Measurements from ENCODE around the gene PSD4.

Gene PSD4

GRCh38 chr2:113180131-113180946 lies 6.6 kb downstream of the PSD4 start:
- H3K9me3 ChIP-seq (ENCODE audit: control insufficient read depth, low read length) = no peaks in the 10 kb centered on the region
- 70 to 76% methylated on average over 13 to 14 of the region's 17 CpGs for WGBS, 2 experiments (ENCODE audit: insufficient coverage in 2 of 2)
- no peak overlapping the region for H3K27ac ChIP-seq (ENCODE audit: low read depth, low read length, severe bottlenecking)
- H3K36me3 ChIP-seq (ENCODE audit: control insufficient read depth, insufficient read depth, low read length) = no peaks in the 10 kb centered on the region
- H3K4me3 ChIP-seq (ENCODE audit: extremely low read depth, insufficient read depth, low read length, poor library complexity, severe bottlenecking) = no peak overlapping the region
- H3K4me1 ChIP-seq (ENCODE audit: control insufficient read depth, insufficient read depth, low read length, poor library complexity, severe bottlenecking) = peaks cover 19% of the 10 kb centered on the region

GRCh38 chr2:113181258-113182051 lies 7.7 kb downstream of the PSD4 start:
- Histone ChIP-seq H3K4me1 (ENCODE audit: control insufficient read depth, insufficient read depth, low read length, poor library complexity, severe bottlenecking) (peaks cover 15% of the 10 kb centered on the region), H3K27ac (ENCODE audit: low read depth, low read length, severe bottlenecking) (no peak overlapping the region), H3K9me3 (ENCODE audit: control insufficient read depth, low read length) (no peaks in the 10 kb centered on the region), H3K4me3 (ENCODE audit: extremely low read depth, insufficient read depth, low read length, poor library complexity, severe bottlenecking) (no peak overlapping the region), H3K36me3 (ENCODE audit: control insufficient read depth, insufficient read depth, low read length) (no peaks in the 10 kb centered on the region)
- 89 to 91% methylated on average over 8 of the region's 8 CpGs for WGBS, 2 experiments (ENCODE audit: insufficient coverage in 2 of 2)

- WGBS, 2 experiments (ENCODE audit: insufficient coverage in 2 of 2) = 93 to 96% methylated on average over 14 to 15 of the region's 15 CpGs
- H3K9me3 ChIP-seq (ENCODE audit: control insufficient read depth, low read length) = no peaks in the 10 kb centered on the region
- no peak overlapping the region for H3K27ac ChIP-seq (ENCODE audit: low read depth, low read length, severe bottlenecking)
- peaks cover 15% of the 10 kb centered on the region for H3K4me1 ChIP-seq (ENCODE audit: control insufficient read depth, insufficient read depth, low read length, poor library complexity, severe bottlenecking)
- no peaks in the 10 kb centered on the region for H3K36me3 ChIP-seq (ENCODE audit: control insufficient read depth, insufficient read depth, low read length)
- no peak overlapping the region for H3K4me3 ChIP-seq (ENCODE audit: extremely low read depth, insufficient read depth, low read length, poor library complexity, severe bottlenecking)
These were observed 8.9 kb downstream of the PSD4 start for GRCh38 chr2:113182471-113183260.

GRCh38 chr2:113183264-113183663 lies 9.5 kb downstream of the PSD4 start:
- Histone ChIP-seq H3K4me3 (ENCODE audit: extremely low read depth, insufficient read depth, low read length, poor library complexity, severe bottlenecking) (no peak overlapping the region), H3K9me3 (ENCODE audit: control insufficient read depth, low read length) (no peaks in the 10 kb centered on the region), H3K27ac (ENCODE audit: low read depth, low read length, severe bottlenecking) (no peak overlapping the region), H3K36me3 (ENCODE audit: control insufficient read depth, insufficient read depth, low read length) (no peaks in the 10 kb centered on the region), H3K4me1 (ENCODE audit: control insufficient read depth, insufficient read depth, low read length, poor library complexity, severe bottlenecking) (peaks cover 15% of the 10 kb centered on the region)
- WGBS, 2 experiments (ENCODE audit: insufficient coverage in 2 of 2) = 91 to 97% methylated on average over 4 to 7 of the region's 8 CpGs

- H3K36me3 ChIP-seq (ENCODE audit: control insufficient read depth, insufficient read depth, low read length) = no peaks in the 10 kb centered on the region
- H3K27ac ChIP-seq (ENCODE audit: low read depth, low read length, severe bottlenecking) = no peak overlapping the region
- no peaks in the 10 kb centered on the region for H3K9me3 ChIP-seq (ENCODE audit: control insufficient read depth, low read length)
- no peak overlapping the region for H3K4me3 ChIP-seq (ENCODE audit: extremely low read depth, insufficient read depth, low read length, poor library complexity, severe bottlenecking)
- H3K4me1 ChIP-seq (ENCODE audit: control insufficient read depth, insufficient read depth, low read length, poor library complexity, severe bottlenecking) = peaks cover 15% of the 10 kb centered on the region
- WGBS, 2 experiments (ENCODE audit: insufficient coverage in 2 of 2) = 89 to 100% methylated on average over 2 of the region's 2 CpGs
These were observed 9.9 kb downstream of the PSD4 start for GRCh38 chr2:113183703-113184102.

- peaks cover 14% of the 10 kb centered on the region for H3K4me1 ChIP-seq (ENCODE audit: control insufficient read depth, insufficient read depth, low read length, poor library complexity, severe bottlenecking)
- WGBS, 2 experiments (ENCODE audit: insufficient coverage in 2 of 2) = 94 to 95% methylated on average over 7 of the region's 8 CpGs
- H3K36me3 ChIP-seq (ENCODE audit: control insufficient read depth, insufficient read depth, low read length) = no peaks in the 10 kb centered on the region
- H3K27ac ChIP-seq (ENCODE audit: low read depth, low read length, severe bottlenecking) = no peak overlapping the region
- H3K4me3 ChIP-seq (ENCODE audit: extremely low read depth, insufficient read depth, low read length, poor library complexity, severe bottlenecking) = no peak overlapping the region
- no peaks in the 10 kb centered on the region for H3K9me3 ChIP-seq (ENCODE audit: control insufficient read depth, low read length)
These were observed 10.9 kb downstream of the PSD4 start for GRCh38 chr2:113184531-113185230.

GRCh38 chr2:113185664-113186432 lies 12.1 kb downstream of the PSD4 start:
- H3K4me1 ChIP-seq (ENCODE audit: control insufficient read depth, insufficient read depth, low read length, poor library complexity, severe bottlenecking) = peaks cover 5% of the 10 kb centered on the region
- H3K4me3 ChIP-seq (ENCODE audit: extremely low read depth, insufficient read depth, low read length, poor library complexity, severe bottlenecking) = no peak overlapping the region
- 84 to 85% methylated on average over 7 of the region's 10 CpGs for WGBS, 2 experiments (ENCODE audit: insufficient coverage in 2 of 2)
- H3K9me3 ChIP-seq (ENCODE audit: control insufficient read depth, low read length) = no peaks in the 10 kb centered on the region
- H3K27ac ChIP-seq (ENCODE audit: low read depth, low read length, severe bottlenecking) = no peak overlapping the region
- H3K36me3 ChIP-seq (ENCODE audit: control insufficient read depth, insufficient read depth, low read length) = no peaks in the 10 kb centered on the region

- WGBS, 2 experiments (ENCODE audit: insufficient coverage in 2 of 2) = 77 to 79% methylated on average over 5 of the region's 5 CpGs
- H3K4me3 ChIP-seq (ENCODE audit: extremely low read depth, insufficient read depth, low read length, poor library complexity, severe bottlenecking) = no peak overlapping the region
- no peaks in the 10 kb centered on the region for H3K36me3 ChIP-seq (ENCODE audit: control insufficient read depth, insufficient read depth, low read length)
- H3K4me1 ChIP-seq (ENCODE audit: control insufficient read depth, insufficient read depth, low read length, poor library complexity, severe bottlenecking) = peaks cover 2% of the 10 kb centered on the region
- no peak overlapping the region for H3K27ac ChIP-seq (ENCODE audit: low read depth, low read length, severe bottlenecking)
- no peaks in the 10 kb centered on the region for H3K9me3 ChIP-seq (ENCODE audit: control insufficient read depth, low read length)
These were observed 12.6 kb downstream of the PSD4 start for GRCh38 chr2:113186433-113186796.

GRCh38 chr2:113187771-113188170 lies 14.0 kb downstream of the PSD4 start:
- no peak overlapping the region for H3K27ac ChIP-seq (ENCODE audit: low read depth, low read length, severe bottlenecking)
- H3K36me3 ChIP-seq (ENCODE audit: control insufficient read depth, insufficient read depth, low read length) = no peaks in the 10 kb centered on the region
- no peaks in the 10 kb centered on the region for H3K4me1 ChIP-seq (ENCODE audit: control insufficient read depth, insufficient read depth, low read length, poor library complexity, severe bottlenecking)
- H3K9me3 ChIP-seq (ENCODE audit: control insufficient read depth, low read length) = no peaks in the 10 kb centered on the region
- 83 to 86% methylated on average over 1 to 3 of the region's 6 CpGs for WGBS, 2 experiments (ENCODE audit: insufficient coverage in 2 of 2)
- H3K4me3 ChIP-seq (ENCODE audit: extremely low read depth, insufficient read depth, low read length, poor library complexity, severe bottlenecking) = no peak overlapping the region

All from mesodermal cell (in vitro differentiated cells).